Measurements from ENCODE around the gene DYDC2.
"Not testable (repeated sequence)": the region's sequence is repeated elsewhere in the genome, so short reads cannot be mapped to it uniquely, and the experiment has no call there.

DYDC2 gene

DNA sequence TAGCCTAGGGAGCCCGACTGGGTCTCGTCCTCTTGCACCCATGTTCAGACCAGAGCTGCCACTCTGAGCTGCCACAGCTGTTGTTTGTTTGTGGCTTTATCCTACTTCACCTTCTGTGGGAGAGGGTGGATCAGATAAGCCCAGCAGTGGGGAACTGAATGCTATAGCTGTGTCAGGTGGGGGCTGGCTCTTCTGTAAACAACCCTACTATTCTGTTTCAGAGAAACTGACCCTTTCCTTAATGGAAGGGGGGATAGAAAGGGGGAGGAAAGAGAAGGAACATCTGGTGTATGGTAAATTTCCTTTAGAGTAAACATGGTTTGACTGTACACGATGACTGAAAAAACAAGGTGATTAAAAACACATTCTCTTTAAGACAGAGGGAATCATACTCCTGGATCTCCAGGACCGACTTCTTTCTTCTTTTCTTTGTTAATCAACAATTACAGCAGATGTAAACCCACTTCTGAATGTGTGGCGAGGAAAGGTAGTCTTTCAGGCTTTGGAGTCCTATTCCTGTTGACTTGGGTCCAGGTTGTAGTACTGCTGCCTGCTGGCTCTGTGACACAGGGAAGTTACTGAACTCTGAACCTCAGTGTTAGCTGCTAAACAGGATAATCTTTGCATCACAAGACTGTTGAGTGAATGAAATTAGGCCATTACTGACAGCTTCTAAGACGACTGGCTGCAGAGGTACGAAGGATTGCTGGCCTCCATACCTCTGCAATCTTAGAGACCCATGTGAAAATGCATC is 57.7 kb downstream of the DYDC2 start:
- DNase-seq: no peak

DNA sequence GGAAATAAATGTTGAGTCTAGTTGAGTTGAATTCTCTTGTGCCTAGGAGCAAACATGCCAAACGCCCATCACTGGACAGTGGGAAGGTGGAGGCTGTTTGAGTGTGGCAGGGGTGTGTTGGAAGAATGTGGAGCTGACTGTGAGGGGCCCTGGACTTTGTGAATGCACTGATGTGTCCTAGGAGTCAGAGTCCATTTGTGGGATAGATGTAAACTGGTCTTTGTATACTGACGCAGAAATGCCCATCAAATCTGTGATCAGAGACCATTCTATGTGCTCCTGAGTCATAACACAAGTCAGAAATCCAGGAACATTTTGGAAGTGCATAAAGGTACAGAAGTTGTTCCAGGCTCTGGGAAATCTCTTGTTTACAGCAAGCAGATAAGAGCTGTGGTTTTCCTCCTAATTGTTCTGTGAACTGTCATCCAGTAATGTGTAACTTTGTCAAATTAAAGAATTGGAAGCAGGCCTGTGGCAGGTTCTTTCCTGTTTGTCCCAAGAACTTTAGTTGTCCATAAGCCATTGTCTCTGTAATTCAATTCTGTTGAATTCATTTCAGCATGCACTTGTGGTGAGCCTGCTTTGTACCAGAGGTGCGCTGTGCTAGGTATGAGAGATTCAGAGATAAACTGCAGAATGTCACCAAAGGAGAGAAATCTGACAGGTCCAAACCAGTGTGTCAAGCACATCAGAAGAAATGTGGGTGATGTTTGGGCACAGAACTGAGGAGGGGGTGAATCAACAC is 59.3 kb downstream of the DYDC2 start:
- no peak for DNase-seq

DNA sequence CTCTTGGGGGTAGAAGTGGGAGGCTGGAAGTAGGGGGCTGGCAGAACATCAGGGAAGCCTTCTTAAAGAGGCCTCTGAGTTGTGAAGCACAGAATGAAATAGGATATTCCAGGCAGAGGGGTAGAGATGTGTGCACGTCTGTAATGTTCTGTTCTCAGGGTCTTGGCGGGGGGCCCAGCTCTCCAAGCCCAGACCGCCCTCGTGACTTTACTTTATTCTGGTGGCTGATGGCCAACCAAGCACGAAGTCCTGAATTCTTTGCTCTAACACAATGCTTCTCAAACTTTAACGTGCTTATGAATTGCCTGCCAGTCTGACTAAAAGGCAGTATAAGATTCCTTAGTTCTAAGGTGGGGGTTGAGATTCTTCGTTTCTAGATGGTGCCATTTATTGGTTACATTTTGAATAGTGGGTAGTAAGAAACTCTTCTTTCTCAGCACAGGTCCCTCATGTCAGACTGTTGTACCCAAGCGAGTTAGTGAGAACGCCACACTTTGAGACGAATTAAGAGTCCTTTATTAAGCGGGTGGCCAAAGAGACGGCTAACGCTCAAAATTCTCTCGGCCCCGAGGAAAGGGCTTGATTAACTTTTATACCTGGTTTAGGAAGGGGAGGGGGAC is 60.0 kb downstream of the DYDC2 start:
- DNase-seq: no peak

DNA sequence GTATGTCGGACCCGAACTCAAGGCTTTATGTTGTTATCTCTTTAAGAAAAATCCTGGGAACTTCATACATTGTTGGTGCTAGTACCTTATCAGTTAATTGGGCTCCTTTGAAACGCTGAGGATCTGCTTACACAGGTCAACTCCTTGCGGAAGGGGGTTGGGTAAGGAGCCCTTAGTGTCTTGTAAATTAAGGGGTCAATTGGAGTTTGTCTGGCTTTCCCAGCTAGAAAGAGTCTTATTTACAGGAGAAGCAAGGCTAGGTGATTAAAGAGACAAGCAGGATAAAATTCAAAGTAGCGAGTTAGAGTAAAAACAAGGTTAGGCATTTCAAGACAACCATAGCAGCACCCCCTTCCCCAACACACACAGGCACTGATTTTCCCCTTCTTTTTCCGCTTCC is 60.7 kb downstream of the DYDC2 start:
- DNase-seq: not testable (repeated sequence)
